H1 (cell line): ENCODE measurements around the gene MAP1B. TPM values are rescaled to one million over a fixed set of nuclear protein-coding genes. Genes with fewer than 3 reads are reported as not detected.

ENCODE experiments used
- E2F6 ChIP-seq: IDR thresholded peaks from 2 replicates; pipeline ENCODE4 v1.6.1; 2012; ENCODE audit warnings: inconsistent platforms
- polyA plus RNA-seq, 7 experiments: library from polyadenylated mRNA; depleted of rRNA in 3 of 7; stranded (reverse) in 5 of 7; unstranded in 2 of 7; fragments of >200 nt in 5 of 7; fragments of 200-250 nt in 2 of 7; gene quantifications; 1 replicate in 5 of 7; 2 replicates in 1 of 7; 4 replicates in 1 of 7; pipeline versions ENCODE4 v1.2.1 to v1.2.3, GENCODE V29; 2011 to 2013; ENCODE audit warnings: missing spikeins in 2 of 7, mixed read lengths in 2 of 7
- total RNA-seq: library from RNA; stranded (reverse); fragmentation: NEBNext Ultra II Directional; extraction: Animal tissue kit (Norgen Biotek cat#: 25700); gene quantifications from 2 replicates; pipeline ENCODE4 v1.2.1, GENCODE V29; 2021

Gene MAP1B
- total and polyA plus RNA-seq, 2 of the 8 experiments (the other 6 are each of a cell fraction or from before 2014, with no cell fraction given): 24.5 to 120 TPM

GRCh38 chr5:72171667-72172066 lies 64.4 kb downstream of the MAP1B start (continued):
- TF ChIP-seq E2F6: no peak
